GM18511 (cell line): ENCODE data around the gene DFFB.
A peak's percentile ranks its signal among the peaks of the same experiment; 100 is the strongest.

ENCODE experiments used
- ATAC-seq: cut with Tn5 transposase; IDR thresholded peaks from one replicate; pipeline ENCODE4 v1.9.1; 2021; ENCODE audit warnings: mild to moderate bottlenecking, moderate library complexity; ENCODE audit not compliant: unreplicated experiment

Gene DFFB

GRCh38 chr1:3894626-3895278 lies 37.5 kb downstream of the DFFB start:
- no peak for ATAC-seq

GRCh38 chr1:3895279-3895950 lies 38.1 kb downstream of the DFFB start:
- ATAC-seq: no peak

GRCh38 chr1:3895951-3896325 lies 38.7 kb downstream of the DFFB start:
- ATAC-seq: no peak

- no peak for ATAC-seq
These were observed 39.2 kb downstream of the DFFB start for GRCh38 chr1:3896396-3897000.

- no peak for ATAC-seq
These were observed 41.1 kb downstream of the DFFB start for GRCh38 chr1:3898475-3898735.

- ATAC-seq: no peak
These were observed 41.9 kb downstream of the DFFB start for GRCh38 chr1:3898994-3899753.

- peak; percentile 3 for ATAC-seq
These were observed 42.5 kb downstream of the DFFB start for GRCh38 chr1:3899754-3900149.

- ATAC-seq: peak; percentile 77
These were observed 43.1 kb downstream of the DFFB start, which contains the start of gene C1orf174 for GRCh38 chr1:3900150-3900968. Gene C1orf174, minus strand, starts transcription at chr1:3900272. Its CDS starts 86 bp downstream, at chr1:3900186.

GRCh38 chr1:3900969-3901529 lies 43.8 kb downstream of the DFFB start:
- ATAC-seq: peak; percentile 57

- no peak for ATAC-seq
These were observed 44.8 kb downstream of the DFFB start for GRCh38 chr1:3902111-3902511.

- no peak for ATAC-seq
These were observed 45.4 kb downstream of the DFFB start for GRCh38 chr1:3902571-3903091.

GRCh38 chr1:3903141-3904005 lies 46.1 kb downstream of the DFFB start:
- no peak for ATAC-seq

- ATAC-seq: no peak
These were observed 46.9 kb downstream of the DFFB start for GRCh38 chr1:3904006-3904842.

- ATAC-seq: no peak
These were observed 47.5 kb downstream of the DFFB start for GRCh38 chr1:3904843-3905185.

GRCh38 chr1:3905266-3905952 lies 48.1 kb downstream of the DFFB start:
- no peak for ATAC-seq

- ATAC-seq: no peak
These were observed 48.8 kb downstream of the DFFB start for GRCh38 chr1:3905953-3906671.

GRCh38 chr1:3906672-3907020 lies 49.4 kb downstream of the DFFB start:
- no peak for ATAC-seq
